Measurements from ENCODE around the gene FAM53C.
"Not testable (repeated sequence)": the region's sequence is repeated elsewhere in the genome, so short reads cannot be mapped to it uniquely, and the experiment has no call there.

FAM53C gene

GRCh38 chr5:138382347-138382746, 44.3 kb downstream of the FAM53C start:
- ATAC-seq (replicated peaks; ENCODE audit: extremely low read depth, poor library complexity, severe bottlenecking) = no peak
- Mint-ChIP-seq H3K27me3 (no peaks in the 10 kb centered on the region), H3K4me3 (no peak overlapping the region), H3K27ac (ENCODE audit: low read depth) (no peak overlapping the region), H3K36me3 (ENCODE audit: insufficient read depth) (peaks cover 73% of the 10 kb centered on the region), H3K9me3 (no peaks in the 10 kb centered on the region), H3K4me1 (no peaks in the 10 kb centered on the region)
- no peak for DNase-seq (ENCODE audit: low spot score in 2 of 2)

- Mint-ChIP-seq H3K36me3 (ENCODE audit: insufficient read depth) (peaks cover 55% of the 10 kb centered on the region), H3K27ac (ENCODE audit: low read depth) (no peak overlapping the region), H3K27me3 (no peaks in the 10 kb centered on the region), H3K4me1 (no peaks in the 10 kb centered on the region), H3K9me3 (no peaks in the 10 kb centered on the region), H3K4me3 (no peak overlapping the region)
- DNase-seq (ENCODE audit: low spot score in 2 of 2) (no peak), ATAC-seq (replicated peaks; ENCODE audit: extremely low read depth, poor library complexity, severe bottlenecking) (no peak)
Measured at GRCh38 chr5:138385660-138386059, 47.6 kb downstream of the FAM53C start.

- H3K36me3 Mint-ChIP-seq (ENCODE audit: insufficient read depth) = peaks cover 55% of the 10 kb centered on the region
- ATAC-seq (replicated peaks; ENCODE audit: extremely low read depth, poor library complexity, severe bottlenecking) = no peak
- no peak overlapping the region for H3K27ac Mint-ChIP-seq (ENCODE audit: low read depth)
- no peaks in the 10 kb centered on the region for H3K4me1 Mint-ChIP-seq
- no peak for DNase-seq (ENCODE audit: low spot score in 2 of 2)
- no peaks in the 10 kb centered on the region for H3K27me3 Mint-ChIP-seq
- H3K9me3 Mint-ChIP-seq = no peaks in the 10 kb centered on the region
- no peak overlapping the region for H3K4me3 Mint-ChIP-seq
Measured at GRCh38 chr5:138386290-138386689, 48.2 kb downstream of the FAM53C start.

- Mint-ChIP-seq H3K27ac (ENCODE audit: low read depth) (no peak overlapping the region), H3K36me3 (ENCODE audit: insufficient read depth) (peaks cover 34% of the 10 kb centered on the region)
Measured at GRCh38 chr5:138389332-138389731, 51.3 kb downstream of the FAM53C start.

GRCh38 chr5:138389911-138390310, 51.8 kb downstream of the FAM53C start:
- H3K9me3 Mint-ChIP-seq; ATAC-seq (replicated peaks; ENCODE audit: extremely low read depth, poor library complexity, severe bottlenecking); H3K27ac Mint-ChIP-seq (ENCODE audit: low read depth); H3K27me3 Mint-ChIP-seq; DNase-seq (ENCODE audit: low spot score in 2 of 2); H3K4me1 Mint-ChIP-seq; H3K4me3 Mint-ChIP-seq: not testable (repeated sequence)
- peaks cover 38% of the 10 kb centered on the region for H3K36me3 Mint-ChIP-seq (ENCODE audit: insufficient read depth)

More at GRCh38 chr5:138389332-138389731, 51.3 kb downstream of the FAM53C start:
- no peak overlapping the region for H3K4me3 Mint-ChIP-seq
- no peaks in the 10 kb centered on the region for H3K9me3 Mint-ChIP-seq
- no peaks in the 10 kb centered on the region for H3K27me3 Mint-ChIP-seq
- DNase-seq (ENCODE audit: low spot score in 2 of 2) (no peak), ATAC-seq (replicated peaks; ENCODE audit: extremely low read depth, poor library complexity, severe bottlenecking) (no peak)
- no peaks in the 10 kb centered on the region for H3K4me1 Mint-ChIP-seq

GRCh38 chr5:138391859-138392386, 53.9 kb downstream of the FAM53C start:
- no peak for ATAC-seq (replicated peaks; ENCODE audit: extremely low read depth, poor library complexity, severe bottlenecking)
- peaks cover 31% of the 10 kb centered on the region for H3K36me3 Mint-ChIP-seq (ENCODE audit: insufficient read depth)

More at GRCh38 chr5:138391859-138392386, 53.9 kb downstream of the FAM53C start:
- no peak overlapping the region for H3K4me3 Mint-ChIP-seq
- H3K9me3 Mint-ChIP-seq = no peaks in the 10 kb centered on the region
- DNase-seq (ENCODE audit: low spot score in 2 of 2) = no peak
- no peaks in the 10 kb centered on the region for H3K27me3 Mint-ChIP-seq
- H3K27ac Mint-ChIP-seq (ENCODE audit: low read depth) = no peak overlapping the region
- peaks cover 5% of the 10 kb centered on the region for H3K4me1 Mint-ChIP-seq
